ENCODE results near the gene KPNA6. TPM values are rescaled to one million over a fixed set of nuclear protein-coding genes. Genes with fewer than 3 reads are reported as not detected.
"Not testable (repeated sequence)": the region's sequence is repeated elsewhere in the genome, so short reads cannot be mapped to it uniquely, and the experiment has no call there.

Gene KPNA6
- polyA plus RNA-seq, 12 donors = 23.1 to 79.2 (median 29.4) TPM

- DNase-seq = not testable (repeated sequence)
Measured at GRCh38 chr1:32133950-32134280, 26.1 kb downstream of the KPNA6 start.

GRCh38 chr1:32137111-32137510 lies 29.3 kb downstream of the KPNA6 start:
- DNase-seq = no peak

GRCh38 chr1:32138965-32139364 lies 31.1 kb downstream of the KPNA6 start:
- DNase-seq = no peak

- DNase-seq = peak; percentile 95
Measured at GRCh38 chr1:32142446-32143301, 34.8 kb downstream of the KPNA6 start.

- DNase-seq = not testable (repeated sequence)
Measured at GRCh38 chr1:32143302-32143695, 35.4 kb downstream of the KPNA6 start.

GRCh38 chr1:32144033-32144432 lies 36.2 kb downstream of the KPNA6 start:
- no peak for DNase-seq

GRCh38 chr1:32147799-32148198 lies 39.9 kb downstream of the KPNA6 start:
- not testable (repeated sequence) for DNase-seq

- no peak for DNase-seq
Measured at GRCh38 chr1:32150847-32151246, 43.0 kb downstream of the KPNA6 start.

- DNase-seq = peak; percentile 61
Measured at GRCh38 chr1:32151319-32151787, 43.5 kb downstream of the KPNA6 start.

GRCh38 chr1:32159189-32159588 lies 51.3 kb downstream of the KPNA6 start:
- DNase-seq = no peak

GRCh38 chr1:32163405-32163804 lies 55.5 kb downstream of the KPNA6 start:
- DNase-seq = no peak

- not testable (repeated sequence) for DNase-seq
Measured at GRCh38 chr1:32165633-32166032, 57.8 kb downstream of the KPNA6 start.

- DNase-seq = no peak
Measured at GRCh38 chr1:32170991-32171390, 63.1 kb downstream of the KPNA6 start.

GRCh38 chr1:32172621-32173245 lies 64.9 kb downstream of the KPNA6 start:
- DNase-seq = no peak

GRCh38 chr1:32178380-32179192 lies 70.7 kb downstream of the KPNA6 start:
- DNase-seq = no peak

- DNase-seq = no peak
Measured at GRCh38 chr1:32179193-32179442, 71.3 kb downstream of the KPNA6 start.

GRCh38 chr1:32179443-32180185 lies 71.8 kb downstream of the KPNA6 start, which contains the start of gene TXLNA:
TSS of gene TXLNA (plus strand) at chr1:32179675. CDS start at chr1:32180346, 671 bp downstream.
- DNase-seq = peak; percentile 95

GRCh38 chr1:32180186-32181060 lies 72.6 kb downstream of the KPNA6 start:
- DNase-seq = peak; percentile 53

- DNase-seq = no peak
Measured at GRCh38 chr1:32181065-32181464, 73.2 kb downstream of the KPNA6 start.

- no peak for DNase-seq
Measured at GRCh38 chr1:32181563-32181962, 73.7 kb downstream of the KPNA6 start.

- no peak for DNase-seq
Measured at GRCh38 chr1:32182060-32182459, 74.2 kb downstream of the KPNA6 start.
